IgD-negative memory B cell (primary cell): ENCODE measurements around the gene FABP6. TPM values are rescaled to one million over a fixed set of nuclear protein-coding genes. Genes with fewer than 3 reads are reported as not detected.

ENCODE experiments used
- H3K27ac Mint-ChIP-seq, 3 donors: one replicate each; pipeline ENCODE4 v1.8.0; 2020 to 2022; ENCODE audit warnings: mild to moderate bottlenecking in 3 of 3, mixed read lengths in 3 of 3, moderate library complexity in 1 of 3
- H3K27me3 Mint-ChIP-seq: one replicate; pipeline ENCODE4 v1.8.0; 2021; ENCODE audit warnings: mixed read lengths
- H3K36me3 Mint-ChIP-seq: one replicate; pipeline ENCODE4 v1.8.0; 2020; ENCODE audit warnings: mild to moderate bottlenecking, mixed read lengths
- H3K4me1 Mint-ChIP-seq, 3 donors: one replicate each; pipeline ENCODE4 v1.8.0; 2020 to 2022; ENCODE audit warnings: mixed read lengths in 3 of 3, mild to moderate bottlenecking in 1 of 3
- H3K4me3 Mint-ChIP-seq, 4 donors: one replicate each; pipeline ENCODE4 v1.8.0; 2020 to 2022; ENCODE audit warnings: mild to moderate bottlenecking in 4 of 4, mixed read lengths in 4 of 4, moderate library complexity in 3 of 4
- H3K9me3 Mint-ChIP-seq, 3 donors: one replicate each; pipeline ENCODE4 v1.8.0; 2020 to 2021; ENCODE audit warnings: mixed read lengths in 3 of 3, mild to moderate bottlenecking in 1 of 3
- polyA plus RNA-seq: library from polyadenylated mRNA; unstranded; fragments of 300-500 nt; fragmentation: Illumina TruSeq; gene quantifications from one replicate; pipeline ENCODE4 v1.2.3, GENCODE V29; 2021

FABP6 gene
- polyA plus RNA-seq, 1 donor from 2014 or later = not detected

DNA sequence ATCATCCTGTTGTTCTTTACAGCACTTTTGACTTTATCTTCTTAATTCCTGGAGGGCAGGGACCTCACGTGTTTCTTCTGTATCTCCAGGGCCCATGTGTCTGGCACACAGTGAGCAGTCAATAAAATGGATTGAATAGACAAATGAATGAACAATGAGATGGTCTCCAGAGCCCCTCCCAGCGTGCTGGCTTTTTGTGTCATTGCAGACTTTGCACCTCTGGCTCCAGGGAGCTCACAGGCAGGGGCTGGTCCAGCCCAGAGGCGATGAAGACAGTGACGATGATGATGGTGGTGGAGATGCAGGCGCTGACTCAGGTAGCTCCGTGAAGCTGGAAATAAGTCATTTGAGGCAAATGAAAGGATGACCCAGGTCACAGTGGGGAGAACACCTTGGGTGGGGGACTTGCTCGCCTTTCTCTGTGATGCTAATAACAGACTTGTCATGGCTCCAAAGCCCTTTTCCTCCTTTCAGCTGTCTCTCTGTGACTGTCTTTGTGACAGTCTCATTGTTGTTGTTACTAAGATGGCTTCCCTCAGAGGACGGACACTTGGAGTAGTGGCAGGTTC, 30.4 kb upstream of the FABP6 start:
- Mint-ChIP-seq H3K9me3 (no peaks in the 10 kb centered on the region), H3K36me3 (no peaks in the 10 kb centered on the region)

DNA sequence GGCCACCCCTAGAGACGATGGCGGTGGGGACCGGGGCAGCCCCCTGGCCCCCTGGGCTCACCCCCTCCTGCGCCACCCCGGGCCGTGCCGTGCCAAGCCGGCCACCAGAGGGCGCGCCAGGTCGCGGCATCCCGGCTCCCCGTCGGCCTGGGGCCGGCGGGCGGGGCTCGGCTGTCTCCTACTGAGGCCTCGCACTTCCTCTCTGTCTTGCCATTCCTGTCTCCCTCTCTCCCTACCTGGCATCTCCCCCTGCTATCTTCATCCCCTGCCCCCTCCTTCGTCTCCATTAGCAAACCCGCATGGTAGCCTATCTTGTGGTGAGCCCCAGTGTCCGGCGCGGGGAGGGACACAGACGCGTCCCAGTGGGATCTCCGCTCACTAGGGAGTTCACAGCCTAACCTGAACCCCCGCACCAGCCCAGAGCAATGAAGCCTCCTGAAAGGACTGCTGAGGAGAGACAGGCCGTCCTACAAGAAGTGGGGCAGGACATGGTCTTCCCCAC, 29.8 kb upstream of the FABP6 start:
- H3K27me3 Mint-ChIP-seq = peaks cover 16% of the 10 kb centered on the region
- no peak overlapping the region for H3K27ac Mint-ChIP-seq
- no peaks in the 10 kb centered on the region for H3K9me3 Mint-ChIP-seq
- peak overlapping the region in 3 of 4 donors; percentile 59 to 74 (median 69) for H3K4me3 Mint-ChIP-seq
- peaks cover 4 to 12% (median 6%) of the 10 kb centered on the region in 3 donors for H3K4me1 Mint-ChIP-seq
- no peaks in the 10 kb centered on the region for H3K36me3 Mint-ChIP-seq

More for the DNA sequence above, 30.4 kb upstream of the FABP6 start:
- H3K4me1 Mint-ChIP-seq = peaks cover 4 to 12% (median 6%) of the 10 kb centered on the region in 3 donors
- H3K4me3 Mint-ChIP-seq = peak overlapping the region in 2 of 4 donors; percentile 29 to 69
- H3K27ac Mint-ChIP-seq = no peak overlapping the region
- H3K27me3 Mint-ChIP-seq = peaks cover 16% of the 10 kb centered on the region

DNA sequence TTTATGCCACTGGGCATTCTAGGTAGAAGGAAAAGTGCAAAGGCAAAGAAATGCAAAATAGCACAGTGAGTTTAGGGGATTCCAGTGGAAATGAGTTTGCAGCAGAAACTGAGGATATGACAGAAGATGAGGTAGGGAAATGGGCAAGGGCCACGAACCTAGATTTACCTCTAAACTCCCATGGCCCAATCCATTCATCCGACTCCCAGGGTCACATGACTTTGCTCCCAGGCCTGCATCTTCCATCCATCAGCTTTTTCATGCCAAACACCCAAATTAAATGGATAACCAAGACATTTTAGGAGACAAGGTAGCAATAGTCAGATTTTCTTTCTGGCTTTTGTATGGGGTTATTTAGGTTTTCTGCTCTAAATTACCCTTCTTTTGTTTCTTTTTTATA, 22.2 kb upstream of the FABP6 start:
- peaks cover 2% of the 10 kb centered on the region for H3K27me3 Mint-ChIP-seq
- H3K4me1 Mint-ChIP-seq = peaks cover 0 to 2% (median 0%) of the 10 kb centered on the region in 3 donors
- no peak overlapping the region for H3K4me3 Mint-ChIP-seq
- peaks cover 0 to 2% (median 0%) of the 10 kb centered on the region in 3 donors for H3K9me3 Mint-ChIP-seq
- H3K27ac Mint-ChIP-seq = no peak overlapping the region
- H3K36me3 Mint-ChIP-seq = no peaks in the 10 kb centered on the region

DNA sequence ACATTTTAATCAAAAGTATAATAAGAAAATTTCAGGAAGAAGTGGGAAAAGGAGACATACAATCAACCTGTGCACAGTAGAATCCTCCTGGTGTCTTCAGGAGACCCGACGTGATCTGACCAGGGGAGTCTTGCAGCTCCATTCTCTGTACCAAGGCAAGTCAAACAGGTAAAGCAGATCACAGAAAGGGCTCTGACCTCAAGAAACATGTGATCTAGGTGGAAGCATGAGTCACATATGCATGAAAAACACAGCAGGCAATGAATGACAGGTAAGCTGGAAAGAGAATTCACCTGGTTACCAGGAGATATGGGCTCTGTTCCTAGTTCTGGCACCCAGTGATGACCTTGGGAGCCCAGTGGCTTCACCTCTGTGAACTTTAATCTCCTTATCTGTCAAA, 19.4 kb upstream of the FABP6 start:
- Mint-ChIP-seq H3K4me1 (no peaks in the 10 kb centered on the region), H3K27ac (no peak overlapping the region)

DNA sequence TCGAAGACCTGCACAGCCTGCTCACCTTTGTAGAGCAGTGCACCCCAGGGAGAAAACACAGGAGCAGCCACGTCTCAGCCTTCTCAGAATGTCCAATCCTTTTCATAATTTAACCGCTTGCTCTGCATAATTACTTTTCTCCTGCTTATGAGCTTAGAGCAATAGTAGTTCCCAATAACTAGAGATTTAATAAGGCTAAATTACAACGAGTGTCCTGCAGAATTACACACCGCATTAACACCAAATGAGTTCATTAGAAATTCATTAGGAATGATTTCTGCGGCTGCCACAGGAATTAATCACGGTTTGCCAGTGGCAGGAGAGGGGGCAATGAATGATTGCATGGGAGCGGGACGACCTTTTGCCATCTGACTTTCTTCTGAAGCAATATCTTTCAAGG, 18.7 kb upstream of the FABP6 start:
- Mint-ChIP-seq H3K27me3 (peaks cover 5% of the 10 kb centered on the region), H3K36me3 (no peaks in the 10 kb centered on the region), H3K27ac (no peak overlapping the region), H3K9me3 (no peaks in the 10 kb centered on the region), H3K4me1 (no peaks in the 10 kb centered on the region), H3K4me3 (peak overlapping the region in 1 of 4 donors; percentile 43)

More for the DNA sequence above, 19.4 kb upstream of the FABP6 start:
- Mint-ChIP-seq H3K9me3 (peaks cover 0 to 2% (median 0%) of the 10 kb centered on the region in 3 donors), H3K4me3 (no peak overlapping the region), H3K27me3 (peaks cover 5% of the 10 kb centered on the region), H3K36me3 (no peaks in the 10 kb centered on the region)

DNA sequence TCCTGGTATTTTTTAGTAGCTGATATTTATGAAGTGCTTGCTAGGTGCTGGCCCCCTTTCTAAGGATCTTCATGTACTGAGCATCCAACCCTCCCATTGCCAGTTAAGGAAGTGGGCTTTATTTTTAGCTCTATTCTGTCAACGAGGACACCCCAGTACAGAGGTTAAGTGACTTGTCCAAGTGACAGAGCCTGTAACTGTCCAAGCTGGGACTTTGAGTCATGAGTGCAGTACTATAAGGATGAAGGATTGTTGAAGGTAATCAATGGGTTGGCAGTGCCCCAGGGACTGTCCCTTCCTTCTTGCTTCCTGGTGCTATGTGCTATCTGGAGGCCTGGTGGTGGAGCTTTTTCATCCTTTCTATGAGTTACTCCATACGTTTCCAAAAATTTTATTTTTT, 18.0 kb upstream of the FABP6 start:
- Mint-ChIP-seq H3K36me3 (no peaks in the 10 kb centered on the region), H3K4me1 (no peaks in the 10 kb centered on the region), H3K4me3 (no peak overlapping the region), H3K9me3 (no peaks in the 10 kb centered on the region), H3K27me3 (peaks cover 3% of the 10 kb centered on the region), H3K27ac (no peak overlapping the region)

DNA sequence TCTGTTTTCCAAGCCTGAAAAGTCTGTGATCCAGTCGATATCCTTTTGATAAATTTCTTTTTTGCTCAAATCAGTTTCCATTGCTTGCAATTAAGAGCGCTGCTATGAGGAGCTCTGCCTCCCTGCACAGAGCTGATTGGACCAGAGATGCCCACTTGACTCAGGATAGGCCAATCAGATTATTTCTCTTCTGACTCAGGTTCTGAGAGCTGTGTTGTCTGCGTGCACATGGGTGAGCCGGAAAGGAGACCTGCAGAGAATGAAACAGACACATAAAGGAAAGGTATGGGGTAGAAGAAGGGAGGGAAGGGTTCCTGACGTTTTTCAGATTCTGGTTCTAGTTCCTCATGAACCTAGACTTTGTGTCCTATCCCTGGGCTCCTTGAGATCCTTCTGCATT, 15.8 kb upstream of the FABP6 start:
- Mint-ChIP-seq H3K4me3 (no peak overlapping the region), H3K27ac (no peak overlapping the region), H3K27me3 (peaks cover 3% of the 10 kb centered on the region), H3K36me3 (no peaks in the 10 kb centered on the region), H3K4me1 (no peaks in the 10 kb centered on the region), H3K9me3 (no peaks in the 10 kb centered on the region)

DNA sequence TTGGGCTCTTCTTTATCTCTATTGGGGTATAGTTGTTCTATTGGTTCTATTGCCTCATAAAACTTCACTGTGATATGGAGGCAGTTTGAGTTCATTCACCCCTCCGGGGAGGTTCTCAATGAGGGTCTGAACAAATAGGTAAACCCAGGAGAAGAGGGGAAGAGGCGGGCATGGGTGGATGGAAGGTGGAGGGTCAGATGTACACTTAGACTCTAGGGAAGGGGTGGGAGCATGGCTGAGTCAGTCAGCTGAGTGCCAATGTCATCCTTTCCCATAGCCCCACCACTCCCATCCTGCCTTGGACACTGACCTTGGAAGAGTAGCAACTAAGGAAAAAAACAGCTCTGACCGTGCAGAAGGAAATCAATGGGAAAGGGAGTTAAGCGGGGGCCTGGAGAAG, 9.9 kb upstream of the FABP6 start:
- H3K27ac Mint-ChIP-seq = no peak overlapping the region
- no peaks in the 10 kb centered on the region for H3K9me3 Mint-ChIP-seq
- H3K4me1 Mint-ChIP-seq = peaks cover 0 to 4% (median 0%) of the 10 kb centered on the region in 3 donors
- H3K4me3 Mint-ChIP-seq = no peak overlapping the region
- no peaks in the 10 kb centered on the region for H3K36me3 Mint-ChIP-seq
- H3K27me3 Mint-ChIP-seq = peaks cover 8% of the 10 kb centered on the region

DNA sequence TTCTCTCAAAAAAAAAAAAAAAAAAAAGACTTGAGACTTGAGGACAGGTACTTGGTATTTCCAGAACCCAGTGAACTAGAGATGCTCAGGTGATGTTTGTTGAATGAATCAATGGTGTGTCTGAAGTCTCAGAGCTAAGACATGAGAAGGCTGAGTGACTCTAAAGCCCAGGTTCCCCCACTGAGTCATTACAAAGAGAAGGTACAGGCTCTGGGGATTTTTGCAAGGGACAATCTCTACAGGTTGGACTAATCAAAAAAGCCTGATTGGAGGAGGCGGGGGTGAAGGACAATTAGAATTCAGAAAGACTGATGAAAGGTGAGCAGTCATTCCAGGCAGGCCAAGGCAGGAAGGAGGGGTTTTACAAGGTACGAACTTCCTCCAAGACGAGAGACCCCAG, 8.2 kb upstream of the FABP6 start:
- Mint-ChIP-seq H3K4me3 (no peak overlapping the region), H3K27ac (no peak overlapping the region)

DNA sequence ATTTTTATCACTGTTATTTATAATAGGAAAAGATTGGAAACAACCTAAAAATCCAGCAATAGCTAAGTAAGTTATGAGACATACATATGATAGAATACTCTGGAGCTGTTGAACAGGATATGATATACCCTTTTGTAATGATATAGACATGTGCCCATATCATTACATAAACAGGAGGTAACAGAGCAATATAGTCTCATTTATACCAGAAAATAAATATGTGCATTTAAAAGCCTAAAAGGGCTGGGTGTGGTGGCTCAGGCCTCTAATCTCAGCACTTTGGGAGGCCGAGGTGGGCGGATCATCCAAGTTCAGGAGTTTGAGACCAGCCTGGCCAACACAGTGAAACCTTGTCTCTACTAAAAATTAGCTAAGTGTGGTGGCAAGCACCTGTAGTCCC, 2.3 kb upstream of the FABP6 start:
- Mint-ChIP-seq H3K4me1 (peaks cover 0 to 4% (median 2%) of the 10 kb centered on the region in 3 donors), H3K36me3 (peaks cover 1% of the 10 kb centered on the region), H3K4me3 (no peak overlapping the region), H3K27ac (no peak overlapping the region), H3K27me3 (peaks cover 4% of the 10 kb centered on the region), H3K9me3 (no peaks in the 10 kb centered on the region)

More for the DNA sequence above, 8.2 kb upstream of the FABP6 start:
- Mint-ChIP-seq H3K9me3 (no peaks in the 10 kb centered on the region), H3K4me1 (peaks cover 0 to 4% (median 0%) of the 10 kb centered on the region in 3 donors), H3K36me3 (no peaks in the 10 kb centered on the region), H3K27me3 (peaks cover 10% of the 10 kb centered on the region)

DNA sequence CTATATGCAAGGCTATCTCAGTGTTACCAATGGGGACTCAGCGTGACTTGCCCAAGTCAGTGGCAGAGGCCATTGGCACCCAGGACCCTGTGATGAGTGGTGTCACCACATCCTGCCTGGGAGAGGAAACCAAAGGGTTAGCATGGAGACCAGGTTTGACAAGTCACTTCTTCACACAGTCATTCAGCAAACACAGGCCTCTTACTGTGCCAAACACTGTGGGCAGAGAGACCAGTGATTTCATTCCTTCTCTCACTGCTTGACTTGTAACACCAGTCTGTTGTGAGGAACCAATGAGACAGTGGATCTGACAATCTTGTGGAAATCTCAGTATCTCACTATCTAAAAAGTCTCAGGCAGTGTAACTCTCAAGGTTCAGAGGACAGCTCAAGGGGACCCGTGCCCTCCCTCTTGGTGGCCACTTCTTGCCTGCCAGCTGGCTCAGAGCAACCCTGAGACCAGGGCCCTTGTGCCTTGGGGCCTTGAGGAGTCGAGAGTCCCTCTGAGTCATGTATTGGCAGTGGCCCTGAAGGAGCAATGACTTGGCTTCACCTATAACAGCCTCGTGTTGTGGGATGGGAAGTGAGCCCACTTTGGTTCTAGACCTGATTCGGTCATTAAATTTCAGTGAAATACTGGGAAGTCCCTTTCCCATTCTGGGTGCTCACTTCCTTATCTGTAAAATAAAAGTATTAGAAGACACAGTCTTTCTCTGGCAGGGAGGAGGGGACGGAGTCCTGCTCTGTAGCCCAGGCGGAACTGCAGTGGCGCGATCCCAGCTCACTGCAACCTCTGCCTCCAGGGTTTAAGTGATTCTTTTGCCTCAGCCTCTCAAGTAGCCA, 1.6 kb downstream of the FABP6 start:
- Mint-ChIP-seq H3K36me3 (peaks cover 1% of the 10 kb centered on the region), H3K27me3 (peaks cover 2% of the 10 kb centered on the region), H3K9me3 (no peaks in the 10 kb centered on the region), H3K4me3 (no peak overlapping the region), H3K27ac (no peak overlapping the region), H3K4me1 (peaks cover 0 to 2% (median 0%) of the 10 kb centered on the region in 3 donors)

DNA sequence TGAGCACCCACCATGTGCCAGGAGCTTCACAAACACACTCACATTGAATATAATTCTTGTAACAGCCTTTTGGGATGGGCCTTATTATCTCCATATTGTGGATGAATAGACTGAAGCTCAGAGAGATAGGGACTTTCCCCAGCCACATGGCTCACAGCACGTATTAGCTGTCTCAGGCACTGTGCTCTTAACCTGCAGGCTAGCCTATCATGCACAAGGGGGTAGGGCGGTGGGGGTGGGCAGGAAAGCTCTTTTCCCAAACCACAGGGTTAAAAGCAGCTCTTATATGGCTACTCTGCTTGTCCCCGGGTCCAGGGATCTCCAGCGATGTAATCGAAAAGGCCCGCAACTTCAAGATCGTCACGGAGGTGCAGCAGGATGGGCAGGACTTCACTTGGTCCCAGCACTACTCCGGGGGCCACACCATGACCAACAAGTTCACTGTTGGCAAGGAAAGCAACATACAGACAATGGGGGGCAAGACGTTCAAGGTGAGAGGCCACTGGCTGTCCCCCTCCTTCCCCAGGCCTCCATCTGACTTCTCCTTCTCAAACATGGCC, 2.6 kb downstream of the FABP6 start:
- no peak overlapping the region for H3K27ac Mint-ChIP-seq

DNA sequence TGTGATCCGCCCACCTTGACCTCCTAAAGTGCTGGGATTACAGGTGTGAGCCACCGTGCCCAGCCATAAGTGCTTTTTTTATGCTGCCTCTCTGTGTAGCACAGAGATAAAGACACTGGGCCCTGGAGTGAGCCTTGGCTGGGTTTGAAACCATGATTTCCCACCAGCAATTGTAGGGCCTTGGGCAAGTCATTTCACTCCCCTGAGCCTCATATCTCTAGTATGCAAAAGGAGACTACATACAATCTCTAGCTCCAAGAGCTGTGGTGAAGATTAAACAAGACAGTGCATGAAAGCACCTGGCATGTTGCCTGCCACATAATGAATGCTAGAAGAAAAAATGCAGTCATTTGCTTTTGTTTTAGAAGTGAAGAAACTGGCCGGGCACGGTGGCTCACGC, 3.9 kb downstream of the FABP6 start:
- Mint-ChIP-seq H3K27me3 (peaks cover 4% of the 10 kb centered on the region), H3K4me3 (no peak overlapping the region), H3K9me3 (no peaks in the 10 kb centered on the region), H3K36me3 (peaks cover 1% of the 10 kb centered on the region), H3K4me1 (peaks cover 0 to 2% (median 0%) of the 10 kb centered on the region in 3 donors), H3K27ac (no peak overlapping the region)

More for the DNA sequence above, 2.6 kb downstream of the FABP6 start:
- H3K27me3 Mint-ChIP-seq = peaks cover 2% of the 10 kb centered on the region
- H3K36me3 Mint-ChIP-seq = peaks cover 1% of the 10 kb centered on the region
- H3K4me3 Mint-ChIP-seq = no peak overlapping the region
- peaks cover 0 to 2% (median 0%) of the 10 kb centered on the region in 3 donors for H3K4me1 Mint-ChIP-seq
- H3K9me3 Mint-ChIP-seq = no peaks in the 10 kb centered on the region

DNA sequence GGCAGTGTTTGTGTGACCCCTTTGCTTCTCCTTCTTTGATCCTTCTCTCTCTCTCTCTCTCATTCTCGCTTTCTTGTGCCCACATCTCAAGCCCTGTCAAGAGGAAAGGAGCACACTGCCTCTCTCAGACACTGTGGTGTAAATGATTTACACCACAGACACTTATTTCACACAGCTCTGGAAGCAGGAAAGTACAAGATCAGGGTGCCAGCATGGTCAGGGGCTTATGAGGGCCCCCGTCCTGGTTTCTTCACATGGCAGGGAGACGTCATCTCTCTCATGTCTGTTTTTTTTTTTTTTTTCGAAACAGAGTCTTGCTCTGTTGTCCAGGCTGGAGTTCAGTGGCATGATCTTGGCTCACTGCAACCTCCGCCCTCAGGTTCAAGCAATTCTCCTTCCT, 6.4 kb downstream of the FABP6 start:
- Mint-ChIP-seq H3K4me3 (no peak overlapping the region), H3K27me3 (peaks cover 8% of the 10 kb centered on the region), H3K36me3 (peaks cover 1% of the 10 kb centered on the region), H3K4me1 (peaks cover 0 to 2% (median 0%) of the 10 kb centered on the region in 3 donors), H3K9me3 (no peaks in the 10 kb centered on the region), H3K27ac (no peak overlapping the region)

DNA sequence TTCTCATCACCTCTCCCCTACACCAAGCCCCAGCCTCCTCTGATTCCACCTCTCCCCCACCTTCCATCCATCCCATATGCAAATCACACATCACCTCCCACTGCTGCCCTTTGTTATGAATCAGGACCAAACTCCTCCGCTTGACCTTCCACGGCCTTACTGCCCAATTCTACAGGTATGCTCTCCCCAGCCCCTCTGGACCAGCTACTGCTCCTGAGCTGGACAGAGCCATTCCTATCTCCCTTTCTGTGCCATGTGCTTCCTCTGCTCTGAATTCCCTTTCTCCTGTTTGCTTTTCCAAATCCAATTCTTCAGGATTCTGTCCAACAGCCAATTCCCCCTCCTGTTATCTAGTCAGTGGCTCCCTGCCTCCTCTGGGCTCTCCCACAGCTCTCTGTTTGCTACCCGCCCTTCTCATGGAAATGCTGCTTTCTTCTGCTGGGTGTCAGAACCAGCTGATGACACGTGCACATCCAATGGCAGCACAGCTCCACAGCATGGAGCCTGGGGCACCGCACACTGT, 8.3 kb downstream of the FABP6 start:
- Mint-ChIP-seq H3K9me3 (no peaks in the 10 kb centered on the region), H3K4me3 (no peak overlapping the region), H3K4me1 (no peaks in the 10 kb centered on the region), H3K27ac (peak overlapping the region in 1 of 3 donors; percentile 89), H3K27me3 (peaks cover 8% of the 10 kb centered on the region), H3K36me3 (no peaks in the 10 kb centered on the region)
